ENCODE measurements around the gene ZNF780B.

GRCh38 chr19:39994361-39994760 lies 61.7 kb downstream of the ZNF780B start:
- no peak for TF ChIP-seq EZH2 (optimal IDR thresholded peaks at IDR 0.05; ENCODE audit: low read depth, low read length)
- TF ChIP-seq, protein P1, sequence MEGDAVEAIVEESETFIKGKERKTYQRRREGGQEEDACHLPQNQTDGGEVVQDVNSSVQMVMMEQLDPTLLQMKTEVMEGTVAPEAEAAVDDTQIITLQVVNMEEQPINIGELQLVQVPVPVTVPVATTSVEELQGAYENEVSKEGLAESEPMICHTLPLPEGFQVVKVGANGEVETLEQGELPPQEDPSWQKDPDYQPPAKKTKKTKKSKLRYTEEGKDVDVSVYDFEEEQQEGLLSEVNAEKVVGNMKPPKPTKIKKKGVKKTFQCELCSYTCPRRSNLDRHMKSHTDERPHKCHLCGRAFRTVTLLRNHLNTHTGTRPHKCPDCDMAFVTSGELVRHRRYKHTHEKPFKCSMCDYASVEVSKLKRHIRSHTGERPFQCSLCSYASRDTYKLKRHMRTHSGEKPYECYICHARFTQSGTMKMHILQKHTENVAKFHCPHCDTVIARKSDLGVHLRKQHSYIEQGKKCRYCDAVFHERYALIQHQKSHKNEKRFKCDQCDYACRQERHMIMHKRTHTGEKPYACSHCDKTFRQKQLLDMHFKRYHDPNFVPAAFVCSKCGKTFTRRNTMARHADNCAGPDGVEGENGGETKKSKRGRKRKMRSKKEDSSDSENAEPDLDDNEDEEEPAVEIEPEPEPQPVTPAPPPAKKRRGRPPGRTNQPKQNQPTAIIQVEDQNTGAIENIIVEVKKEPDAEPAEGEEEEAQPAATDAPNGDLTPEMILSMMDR (IDR thresholded peaks at IDR 0.05; ENCODE audit: low read length), result no peak
